ENCODE results near the gene NRG3.

The NRG3 gene

DNA sequence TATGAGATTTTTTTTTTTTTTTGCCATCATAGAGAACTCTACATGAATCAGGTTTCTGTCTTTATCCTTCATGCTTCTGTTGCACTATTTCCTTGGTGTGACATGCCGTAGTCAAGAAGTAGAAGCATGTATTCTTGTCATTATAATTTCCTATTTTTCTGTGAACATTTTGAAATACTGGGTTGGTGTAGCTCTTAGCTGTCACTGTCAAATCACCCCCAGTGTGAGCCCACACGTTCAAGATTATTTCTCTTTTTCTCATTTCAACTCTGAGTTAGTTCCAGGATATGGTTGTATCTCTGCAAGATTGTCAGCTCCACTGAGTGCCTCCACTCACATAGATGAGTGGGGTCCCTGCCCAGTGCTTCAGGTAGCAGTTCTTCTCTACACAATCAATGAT, 209.5 kb downstream of the NRG3 start:
- H2AFZ ChIP-seq (ENCODE audit: low read length), result no peak overlapping the region
- H3K4me2 ChIP-seq (ENCODE audit: low read length), result no peak overlapping the region
- no peaks in the 10 kb centered on the region for H3K27me3 ChIP-seq (ENCODE audit: insufficient read depth, low read length)
- no peak overlapping the region for H3K27ac ChIP-seq (ENCODE audit: low read depth, low read length, poor library complexity, severe bottlenecking)
- no peaks in the 10 kb centered on the region for H3K9me3 ChIP-seq (ENCODE audit: low read length)
- H3K36me3 ChIP-seq (ENCODE audit: insufficient read depth, low read length), result no peaks in the 10 kb centered on the region
- no peak overlapping the region for H3K4me3 ChIP-seq (ENCODE audit: low read depth, low read length, poor library complexity, severe bottlenecking)
- H4K20me1 ChIP-seq (ENCODE audit: insufficient read depth, low read length), result no peaks in the 10 kb centered on the region
- H3F3A ChIP-seq (ENCODE audit: insufficient read depth, low read length), result no peaks in the 10 kb centered on the region
- no peaks in the 10 kb centered on the region for H3K9me2 ChIP-seq (ENCODE audit: low read depth, low read length)
- no peak overlapping the region for H3K9ac ChIP-seq (ENCODE audit: low read length)
- TF ChIP-seq, protein P1, sequence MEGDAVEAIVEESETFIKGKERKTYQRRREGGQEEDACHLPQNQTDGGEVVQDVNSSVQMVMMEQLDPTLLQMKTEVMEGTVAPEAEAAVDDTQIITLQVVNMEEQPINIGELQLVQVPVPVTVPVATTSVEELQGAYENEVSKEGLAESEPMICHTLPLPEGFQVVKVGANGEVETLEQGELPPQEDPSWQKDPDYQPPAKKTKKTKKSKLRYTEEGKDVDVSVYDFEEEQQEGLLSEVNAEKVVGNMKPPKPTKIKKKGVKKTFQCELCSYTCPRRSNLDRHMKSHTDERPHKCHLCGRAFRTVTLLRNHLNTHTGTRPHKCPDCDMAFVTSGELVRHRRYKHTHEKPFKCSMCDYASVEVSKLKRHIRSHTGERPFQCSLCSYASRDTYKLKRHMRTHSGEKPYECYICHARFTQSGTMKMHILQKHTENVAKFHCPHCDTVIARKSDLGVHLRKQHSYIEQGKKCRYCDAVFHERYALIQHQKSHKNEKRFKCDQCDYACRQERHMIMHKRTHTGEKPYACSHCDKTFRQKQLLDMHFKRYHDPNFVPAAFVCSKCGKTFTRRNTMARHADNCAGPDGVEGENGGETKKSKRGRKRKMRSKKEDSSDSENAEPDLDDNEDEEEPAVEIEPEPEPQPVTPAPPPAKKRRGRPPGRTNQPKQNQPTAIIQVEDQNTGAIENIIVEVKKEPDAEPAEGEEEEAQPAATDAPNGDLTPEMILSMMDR (IDR thresholded peaks at IDR 0.05; ENCODE audit: low read length), result no peak
- TF ChIP-seq EZH2 (IDR thresholded peaks at IDR 0.05; ENCODE audit: borderline replicate concordance, low read length), result no peak
- no peaks in the 10 kb centered on the region for H3K4me1 ChIP-seq (ENCODE audit: insufficient read depth, low read length, severe bottlenecking)
- H3K79me2 ChIP-seq (ENCODE audit: insufficient read depth, low read length), result no peaks in the 10 kb centered on the region

DNA sequence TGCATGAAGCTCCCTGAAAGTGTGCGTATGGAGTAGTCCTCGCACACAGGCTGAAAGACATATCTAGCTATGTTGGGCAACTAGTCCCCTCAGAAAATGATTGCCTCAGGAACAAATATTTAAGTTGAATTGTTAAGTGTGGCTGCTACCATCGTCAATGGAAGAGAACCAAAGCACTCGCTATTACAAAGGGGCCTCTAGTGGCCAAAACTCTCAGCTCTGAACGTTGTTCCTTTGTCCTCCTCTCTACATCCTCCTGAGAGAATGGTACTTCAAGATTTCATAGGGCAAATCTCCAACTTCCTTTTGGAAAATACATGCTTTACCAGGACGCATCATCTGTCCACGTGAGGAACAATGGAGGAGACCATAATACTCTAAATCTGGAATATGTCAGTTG, 209.9 kb downstream of the NRG3 start:
- Histone ChIP-seq H3K4me3 (ENCODE audit: low read depth, low read length, poor library complexity, severe bottlenecking) (no peak overlapping the region), H3F3A (ENCODE audit: insufficient read depth, low read length) (no peaks in the 10 kb centered on the region), H3K9ac (ENCODE audit: low read length) (no peak overlapping the region), H3K9me3 (ENCODE audit: low read length) (no peaks in the 10 kb centered on the region), H3K79me2 (ENCODE audit: insufficient read depth, low read length) (no peaks in the 10 kb centered on the region), H3K4me2 (ENCODE audit: low read length) (no peak overlapping the region), H3K9me2 (ENCODE audit: low read depth, low read length) (no peaks in the 10 kb centered on the region), H3K4me1 (ENCODE audit: insufficient read depth, low read length, severe bottlenecking) (no peaks in the 10 kb centered on the region), H3K27me3 (ENCODE audit: insufficient read depth, low read length) (no peaks in the 10 kb centered on the region), H3K27ac (ENCODE audit: low read depth, low read length, poor library complexity, severe bottlenecking) (no peak overlapping the region), H3K36me3 (ENCODE audit: insufficient read depth, low read length) (no peaks in the 10 kb centered on the region), H2AFZ (ENCODE audit: low read length) (no peak overlapping the region), H4K20me1 (ENCODE audit: insufficient read depth, low read length) (no peaks in the 10 kb centered on the region)
- TF ChIP-seq, protein P1 (IDR thresholded peaks at IDR 0.05; ENCODE audit: low read length), result peak; percentile 29; the same call in 1 of the 2 replicates
- TF ChIP-seq EZH2 (IDR thresholded peaks at IDR 0.05; ENCODE audit: borderline replicate concordance, low read length), result no peak

DNA sequence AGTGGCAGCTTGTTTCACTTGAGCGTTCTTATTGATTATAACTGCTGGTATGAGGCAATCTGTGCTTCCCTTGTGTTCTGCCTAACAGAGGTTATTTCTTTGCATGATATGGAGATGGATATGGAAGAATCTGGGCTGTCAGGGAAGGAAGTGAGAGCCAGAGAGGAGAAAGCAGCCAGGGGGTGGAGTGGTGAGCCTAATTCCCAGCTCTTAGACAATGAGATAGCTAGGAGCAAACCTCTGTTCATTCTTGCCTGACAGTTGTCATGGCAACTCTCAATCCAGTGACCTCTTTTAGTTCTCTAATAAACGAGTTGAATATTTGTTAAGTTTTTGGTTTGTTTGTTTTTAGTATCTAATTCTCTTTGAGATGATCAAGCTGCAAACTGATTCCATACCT, 214.3 kb downstream of the NRG3 start:
- no peaks in the 10 kb centered on the region for H3F3A ChIP-seq (ENCODE audit: insufficient read depth, low read length)
- no peak overlapping the region for H3K4me2 ChIP-seq (ENCODE audit: low read length)
- no peaks in the 10 kb centered on the region for H3K36me3 ChIP-seq (ENCODE audit: insufficient read depth, low read length)

More for the DNA sequence above, 214.3 kb downstream of the NRG3 start:
- H2AFZ ChIP-seq (ENCODE audit: low read length), result no peak overlapping the region
- H3K27me3 ChIP-seq (ENCODE audit: insufficient read depth, low read length), result no peaks in the 10 kb centered on the region
- no peak overlapping the region for H3K9ac ChIP-seq (ENCODE audit: low read length)
- H4K20me1 ChIP-seq (ENCODE audit: insufficient read depth, low read length), result no peaks in the 10 kb centered on the region
- no peak overlapping the region for H3K27ac ChIP-seq (ENCODE audit: low read depth, low read length, poor library complexity, severe bottlenecking)
- no peak overlapping the region for H3K4me3 ChIP-seq (ENCODE audit: low read depth, low read length, poor library complexity, severe bottlenecking)
- no peaks in the 10 kb centered on the region for H3K9me3 ChIP-seq (ENCODE audit: low read length)
- H3K4me1 ChIP-seq (ENCODE audit: insufficient read depth, low read length, severe bottlenecking), result no peaks in the 10 kb centered on the region
- no peaks in the 10 kb centered on the region for H3K79me2 ChIP-seq (ENCODE audit: insufficient read depth, low read length)
- no peak for TF ChIP-seq EZH2 (IDR thresholded peaks at IDR 0.05; ENCODE audit: borderline replicate concordance, low read length)
- TF ChIP-seq, protein P1 (IDR thresholded peaks at IDR 0.05; ENCODE audit: low read length), result no peak
- no peaks in the 10 kb centered on the region for H3K9me2 ChIP-seq (ENCODE audit: low read depth, low read length)
